Activated naive CD4-positive, alpha-beta T cell treated with anti-CD3 and anti-CD28 coated beads, Interleukin-2, amount 10 ng/mL, durations not matched to agents 7 days and 5 days (primary cell): ENCODE measurements around the gene DNAJC12.

ENCODE experiments used
- CTCF ChIA-PET: fragments of 350-600 bp; sonication (Branson Sonifier 250); formaldehyde crosslinking; loops from one replicate; lab custom pipeline; 2021; ENCODE audit warnings: antibody characterized with exemption; lab: Charles Lee
- DNase-seq: peaks from one replicate; pipeline ENCODE4 v3.0.0-alpha.2; 2020
- H3K27ac Mint-ChIP-seq: one replicate; pipeline ENCODE4 v1.8.0; 2021; ENCODE audit warnings: mild to moderate bottlenecking, moderate library complexity, mixed read lengths
- H3K27me3 Mint-ChIP-seq: one replicate; pipeline ENCODE4 v1.8.0; 2021; ENCODE audit warnings: mild to moderate bottlenecking, mixed read lengths
- H3K36me3 Mint-ChIP-seq: one replicate; pipeline ENCODE4 v1.8.0; 2021; ENCODE audit warnings: mixed read lengths
- H3K4me1 Mint-ChIP-seq: one replicate; pipeline ENCODE4 v1.8.0; 2021; ENCODE audit warnings: mixed read lengths
- H3K4me3 Mint-ChIP-seq: one replicate; pipeline ENCODE4 v1.8.0; 2021; ENCODE audit warnings: mild to moderate bottlenecking, moderate library complexity, mixed read lengths
- H3K9me3 Mint-ChIP-seq: one replicate; pipeline ENCODE4 v1.8.0; 2021; ENCODE audit warnings: mixed read lengths

Gene DNAJC12

GRCh38 chr10:67827811-67828210 lies 10.2 kb downstream of the DNAJC12 start:
- Mint-ChIP-seq H3K36me3 (no peaks in the 10 kb centered on the region), H3K4me1 (peaks cover 11% of the 10 kb centered on the region), H3K27me3 (no peaks in the 10 kb centered on the region), H3K27ac (no peak overlapping the region), H3K9me3 (no peaks in the 10 kb centered on the region), H3K4me3 (no peak overlapping the region)
- no peak for DNase-seq
- CTCF ChIA-PET, result no interaction called here

GRCh38 chr10:67819768-67820204 lies 18.2 kb downstream of the DNAJC12 start:
- Mint-ChIP-seq H3K27me3 (no peaks in the 10 kb centered on the region), H3K27ac (no peak overlapping the region), H3K4me3 (no peak overlapping the region), H3K9me3 (no peaks in the 10 kb centered on the region), H3K4me1 (peaks cover 8% of the 10 kb centered on the region), H3K36me3 (no peaks in the 10 kb centered on the region)
- no peak for DNase-seq
- CTCF ChIA-PET, result interaction anchor here (0.6 to 1.2 kb wide), 2 partner anchors 31 to 89 kb away, joined by 3 to 7 read pairs; no protein-coding TSS in a partner anchor

- CTCF ChIA-PET, result interaction anchor here (1.6 kb wide), 1 partner anchor 35 kb away, joined by 3 read pairs; no protein-coding TSS in a partner anchor
These were observed 19.7 kb downstream of the DNAJC12 start for GRCh38 chr10:67818323-67818722.

GRCh38 chr10:67816719-67817118 lies 21.3 kb downstream of the DNAJC12 start:
- Mint-ChIP-seq H3K9me3 (no peaks in the 10 kb centered on the region), H3K27me3 (no peaks in the 10 kb centered on the region), H3K4me3 (no peak overlapping the region), H3K4me1 (peaks cover 10% of the 10 kb centered on the region), H3K36me3 (no peaks in the 10 kb centered on the region), H3K27ac (no peak overlapping the region)
- DNase-seq, result no peak
- CTCF ChIA-PET, result interaction anchor here (0.6 to 2.5 kb wide), 3 partner anchors 28 to 192 kb away, joined by 3 to 11 read pairs (median 3); no protein-coding TSS in a partner anchor

More at GRCh38 chr10:67818323-67818722, 19.7 kb downstream of the DNAJC12 start:
- no peak overlapping the region for H3K4me3 Mint-ChIP-seq
- H3K27ac Mint-ChIP-seq, result no peak overlapping the region
- no peaks in the 10 kb centered on the region for H3K36me3 Mint-ChIP-seq
- no peaks in the 10 kb centered on the region for H3K27me3 Mint-ChIP-seq
- DNase-seq, result no peak
- no peaks in the 10 kb centered on the region for H3K9me3 Mint-ChIP-seq
- H3K4me1 Mint-ChIP-seq, result peaks cover 10% of the 10 kb centered on the region

GRCh38 chr10:67815571-67816059 lies 22.4 kb downstream of the DNAJC12 start:
- DNase-seq, result no peak
- CTCF ChIA-PET, result interaction anchor here (2.5 kb wide), 1 partner anchor 27 kb away, joined by 11 read pairs; no protein-coding TSS in a partner anchor
- no peaks in the 10 kb centered on the region for H3K9me3 Mint-ChIP-seq
- peaks cover 10% of the 10 kb centered on the region for H3K4me1 Mint-ChIP-seq
- H3K27me3 Mint-ChIP-seq, result no peaks in the 10 kb centered on the region
- no peak overlapping the region for H3K27ac Mint-ChIP-seq
- H3K4me3 Mint-ChIP-seq, result no peak overlapping the region
- H3K36me3 Mint-ChIP-seq, result no peaks in the 10 kb centered on the region

- Mint-ChIP-seq H3K9me3 (no peaks in the 10 kb centered on the region), H3K4me1 (peaks cover 8% of the 10 kb centered on the region), H3K36me3 (no peaks in the 10 kb centered on the region), H3K27ac (no peak overlapping the region), H3K4me3 (no peak overlapping the region), H3K27me3 (no peaks in the 10 kb centered on the region)
- DNase-seq, result no peak
- CTCF ChIA-PET, result interaction anchor here (2.3 kb wide), 1 partner anchor 24 kb away, joined by 7 read pairs; no protein-coding TSS in a partner anchor
These were observed 26.0 kb downstream of the DNAJC12 start for GRCh38 chr10:67812007-67812406.

GRCh38 chr10:67809107-67809506 lies 28.9 kb downstream of the DNAJC12 start:
- CTCF ChIA-PET, result no interaction called here
- Mint-ChIP-seq H3K4me1 (no peaks in the 10 kb centered on the region), H3K27me3 (no peaks in the 10 kb centered on the region), H3K36me3 (no peaks in the 10 kb centered on the region), H3K4me3 (no peak overlapping the region), H3K27ac (no peak overlapping the region), H3K9me3 (no peaks in the 10 kb centered on the region)
- no peak for DNase-seq

- Mint-ChIP-seq H3K9me3 (no peaks in the 10 kb centered on the region), H3K4me1 (no peaks in the 10 kb centered on the region), H3K36me3 (no peaks in the 10 kb centered on the region), H3K27ac (no peak overlapping the region), H3K27me3 (no peaks in the 10 kb centered on the region), H3K4me3 (no peak overlapping the region)
- CTCF ChIA-PET, result no interaction called here
- no peak for DNase-seq
These were observed 29.3 kb downstream of the DNAJC12 start for GRCh38 chr10:67808704-67809103.

- H3K4me3 Mint-ChIP-seq, result no peak overlapping the region
- H3K4me1 Mint-ChIP-seq, result no peaks in the 10 kb centered on the region
- no peaks in the 10 kb centered on the region for H3K27me3 Mint-ChIP-seq
- no peak overlapping the region for H3K27ac Mint-ChIP-seq
- CTCF ChIA-PET, result interaction anchor here (1.0 kb wide), 1 partner anchor 19 kb away, joined by 3 read pairs; no protein-coding TSS in a partner anchor
- no peaks in the 10 kb centered on the region for H3K9me3 Mint-ChIP-seq
- DNase-seq, result no peak
- no peaks in the 10 kb centered on the region for H3K36me3 Mint-ChIP-seq
These were observed 30.0 kb downstream of the DNAJC12 start for GRCh38 chr10:67807855-67808456.

- Mint-ChIP-seq H3K9me3 (no peaks in the 10 kb centered on the region), H3K36me3 (no peaks in the 10 kb centered on the region), H3K27me3 (no peaks in the 10 kb centered on the region), H3K4me1 (no peaks in the 10 kb centered on the region), H3K27ac (no peak overlapping the region), H3K4me3 (no peak overlapping the region)
- no peak for DNase-seq
- CTCF ChIA-PET, result no interaction called here
These were observed 33.7 kb downstream of the DNAJC12 start for GRCh38 chr10:67804395-67804678.

GRCh38 chr10:67803588-67804394 lies 34.2 kb downstream of the DNAJC12 start:
- no peak overlapping the region for H3K27ac Mint-ChIP-seq
- H3K4me1 Mint-ChIP-seq, result no peaks in the 10 kb centered on the region
- CTCF ChIA-PET, result interaction anchor here (1.1 kb wide), 1 partner anchor 15 kb away, joined by 4 read pairs; no protein-coding TSS in a partner anchor
- no peaks in the 10 kb centered on the region for H3K9me3 Mint-ChIP-seq
- no peaks in the 10 kb centered on the region for H3K36me3 Mint-ChIP-seq
- H3K27me3 Mint-ChIP-seq, result no peaks in the 10 kb centered on the region
- H3K4me3 Mint-ChIP-seq, result no peak overlapping the region
- DNase-seq, result no peak

- DNase-seq, result no peak
- Mint-ChIP-seq H3K27ac (no peak overlapping the region), H3K27me3 (no peaks in the 10 kb centered on the region), H3K36me3 (no peaks in the 10 kb centered on the region), H3K4me1 (no peaks in the 10 kb centered on the region), H3K4me3 (no peak overlapping the region), H3K9me3 (no peaks in the 10 kb centered on the region)
- CTCF ChIA-PET, result interaction anchor here (1.1 kb wide), 1 partner anchor 14 kb away, joined by 4 read pairs; no protein-coding TSS in a partner anchor
These were observed 35.0 kb downstream of the DNAJC12 start for GRCh38 chr10:67802767-67803538.

- Mint-ChIP-seq H3K4me1 (no peaks in the 10 kb centered on the region), H3K9me3 (no peaks in the 10 kb centered on the region), H3K27ac (no peak overlapping the region), H3K4me3 (no peak overlapping the region), H3K36me3 (no peaks in the 10 kb centered on the region), H3K27me3 (no peaks in the 10 kb centered on the region)
- DNase-seq, result no peak
- CTCF ChIA-PET, result interaction anchor here (2.1 kb wide), 1 partner anchor 13 kb away, joined by 8 read pairs; no protein-coding TSS in a partner anchor
These were observed 36.9 kb downstream of the DNAJC12 start for GRCh38 chr10:67801118-67801517.
